PC-3 (cell line): ENCODE data around the gene GRIN2D. TPM values are rescaled to one million over a fixed set of nuclear protein-coding genes. Genes with fewer than 3 reads are reported as not detected.
"Not testable (repeated sequence)": the region's sequence is repeated elsewhere in the genome, so short reads cannot be mapped to it uniquely, and the experiment has no call there.

Experiments
- ATAC-seq: fragments of 200-7000 bp; cut with Tn5 transposase; 2 replicates; pipeline ENCODE4 v1.9.1; 2020; ENCODE audit warnings: mild to moderate bottlenecking, moderate library complexity
- BruUV-seq: library from RNA; stranded (reverse); fragments of 400-500 nt; replicated peaks from 2 replicates; lab custom pipeline; 2021; lab: Mats Ljungman, UMichigan
- CTCF ChIA-PET: fragments of 300-600 bp; sonication (Branson Sonifier 250); formaldehyde crosslinking; loops from one replicate; lab custom pipeline; 2022; ENCODE audit warnings: antibody characterized with exemption; lab: Charles Lee
- POLR2A ChIA-PET: fragments of 300-600 bp; sonication (Branson Sonifier 250); formaldehyde crosslinking; loops from one replicate; lab custom pipeline; 2022; ENCODE audit warnings: antibody characterized with exemption; ENCODE audit not compliant: unreplicated experiment; lab: Charles Lee
- DNase-seq: peaks from one replicate; pipeline ENCODE4 v3.0.0-alpha.2; 2015
- H2AFZ ChIP-seq: fragments of 300-600 bp; sonication (generic); 2 replicates; pipeline ENCODE4 v1.6.0; 2016; ENCODE audit warnings: antibody characterized with exemption, low read length
- H3F3A ChIP-seq: fragments of 300-600 bp; sonication (generic); one replicate; pipeline ENCODE4 v1.6.0; 2017; ENCODE audit warnings: antibody characterized with exemption, low read length, control low read depth, mild to moderate bottlenecking; ENCODE audit not compliant: unreplicated experiment
- H3K27ac ChIP-seq: fragments of 300-600 bp; sonication (generic); 2 replicates; pipeline ENCODE4 v1.5.1; 2016; ENCODE audit warnings: mild to moderate bottlenecking, low read length
- H3K27me3 ChIP-seq: fragments of 300-600 bp; sonication (generic); 2 replicates; pipeline ENCODE4 v1.6.1; 2016; ENCODE audit warnings: low read length, mixed read lengths
- H3K36me3 ChIP-seq: fragments of 300-600 bp; sonication (generic); 2 replicates; pipeline ENCODE4 v1.6.1; 2016; ENCODE audit warnings: low read depth, mixed run types, low read length, mixed read lengths
- H3K4me1 ChIP-seq: fragments of 300-600 bp; sonication (generic); 2 replicates; pipeline ENCODE4 v1.5.1; 2016; ENCODE audit warnings: low read length; ENCODE audit not compliant: insufficient read depth
- H3K4me2 ChIP-seq: fragments of 300-600 bp; sonication (generic); 2 replicates; pipeline ENCODE4 v1.6.0; 2016; ENCODE audit warnings: low read length
- H3K4me3 ChIP-seq: fragments of 300-600 bp; sonication (generic); 2 replicates; pipeline ENCODE4 v1.5.1; 2016; ENCODE audit warnings: mild to moderate bottlenecking, low read length, mixed read lengths
- H3K79me2 ChIP-seq: fragments of 300-600 bp; sonication (generic); 2 replicates; pipeline ENCODE4 v1.6.1; 2017; ENCODE audit warnings: low read length, mixed read lengths
- H3K9ac ChIP-seq: fragments of 300-600 bp; sonication (generic); 2 replicates; pipeline ENCODE4 v1.6.0; 2016; ENCODE audit warnings: mild to moderate bottlenecking, low read length
- H3K9me2 ChIP-seq: fragments of 300-600 bp; sonication (generic); replicated peaks from 2 replicates; pipeline ENCODE4 v1.6.1; 2016; ENCODE audit warnings: mixed run types, low read length, mixed read lengths
- H3K9me3 ChIP-seq: fragments of 300-600 bp; sonication (generic); 2 replicates; pipeline ENCODE4 v1.6.1; 2016; ENCODE audit warnings: low read length, mixed read lengths
- H4K20me1 ChIP-seq: fragments of 300-600 bp; sonication (generic); 2 replicates; pipeline ENCODE4 v1.6.1; 2016; ENCODE audit warnings: low read length, mixed read lengths
- EZH2 ChIP-seq: fragments of 300-600 bp; sonication (generic); IDR thresholded peaks from one replicate; pipeline ENCODE4 v1.6.1; 2017; ENCODE audit warnings: antibody characterized with exemption, mild to moderate bottlenecking, low read length; ENCODE audit not compliant: unreplicated experiment
- EZH2phosphoT487 ChIP-seq: fragments of 300-600 bp; sonication (generic); IDR thresholded peaks from 2 replicates; pipeline ENCODE4 v1.6.1; 2018; ENCODE audit warnings: mild to moderate bottlenecking, antibody characterized with exemption, low read length, borderline replicate concordance
- intact Hi-C: fragments of 100-400 bp; cut with micrococcal nuclease; formaldehyde crosslinking; loops from 2 replicates; pipeline ENCODE4 v1.9.0; 2023
- total RNA-seq: library from RNA; depleted of rRNA; stranded (reverse); fragments of >200 nt; gene quantifications from 2 replicates; pipeline ENCODE4 v1.2.3, GENCODE V29; 2014
- TF ChIP-seq, protein P1 (sequence below): fragments of 300-600 bp; sonication (generic); conservative IDR thresholded peaks from 2 replicates; pipeline ENCODE4 v1.5.1; 2017; ENCODE audit warnings: antibody characterized with exemption, low read depth, mild to moderate bottlenecking, low read length

Gene GRIN2D
- total RNA-seq, 1 experiment from 2014 or later, result 0.51 TPM

DNA sequence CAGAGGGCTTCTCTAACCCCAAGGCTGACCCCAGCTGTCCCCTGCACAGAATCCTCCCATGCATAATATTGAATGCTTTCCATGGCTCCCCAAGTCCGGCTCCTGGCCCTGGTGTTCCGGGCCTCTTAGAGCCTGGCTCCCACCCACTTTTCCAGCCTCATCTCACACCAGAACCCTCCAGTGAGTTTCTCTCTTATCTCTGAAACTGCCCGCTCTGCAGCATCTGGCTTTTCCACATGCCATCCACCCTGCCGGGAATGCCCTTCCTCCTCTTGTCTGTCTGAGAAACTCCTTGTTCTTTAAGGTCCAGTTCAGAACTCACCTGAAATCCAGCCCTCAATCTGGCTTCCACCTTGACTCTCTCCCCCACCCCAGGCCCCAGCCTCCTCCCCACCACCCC, 22.5 kb upstream of the GRIN2D start:
- intact Hi-C loops, result no loop called here
- Histone ChIP-seq H3K79me2 (no peaks in the 10 kb centered on the region), H3K4me2 (no peak overlapping the region), H3K4me1 (peaks cover 15% of the 10 kb centered on the region), H3K4me3 (no peak overlapping the region), H4K20me1 (no peaks in the 10 kb centered on the region), H3K36me3 (no peaks in the 10 kb centered on the region), H3F3A (no peaks in the 10 kb centered on the region), H3K9ac (no peak overlapping the region), H3K9me3 (no peaks in the 10 kb centered on the region), H3K9me2 (no peaks in the 10 kb centered on the region), H2AFZ (no peak overlapping the region), H3K27me3 (no peaks in the 10 kb centered on the region), H3K27ac (no peak overlapping the region)
- no TSS peak for BruUV-seq
- ChIA-PET POLR2A (no interaction called here), CTCF (no interaction called here)
- TF ChIP-seq, protein P1, sequence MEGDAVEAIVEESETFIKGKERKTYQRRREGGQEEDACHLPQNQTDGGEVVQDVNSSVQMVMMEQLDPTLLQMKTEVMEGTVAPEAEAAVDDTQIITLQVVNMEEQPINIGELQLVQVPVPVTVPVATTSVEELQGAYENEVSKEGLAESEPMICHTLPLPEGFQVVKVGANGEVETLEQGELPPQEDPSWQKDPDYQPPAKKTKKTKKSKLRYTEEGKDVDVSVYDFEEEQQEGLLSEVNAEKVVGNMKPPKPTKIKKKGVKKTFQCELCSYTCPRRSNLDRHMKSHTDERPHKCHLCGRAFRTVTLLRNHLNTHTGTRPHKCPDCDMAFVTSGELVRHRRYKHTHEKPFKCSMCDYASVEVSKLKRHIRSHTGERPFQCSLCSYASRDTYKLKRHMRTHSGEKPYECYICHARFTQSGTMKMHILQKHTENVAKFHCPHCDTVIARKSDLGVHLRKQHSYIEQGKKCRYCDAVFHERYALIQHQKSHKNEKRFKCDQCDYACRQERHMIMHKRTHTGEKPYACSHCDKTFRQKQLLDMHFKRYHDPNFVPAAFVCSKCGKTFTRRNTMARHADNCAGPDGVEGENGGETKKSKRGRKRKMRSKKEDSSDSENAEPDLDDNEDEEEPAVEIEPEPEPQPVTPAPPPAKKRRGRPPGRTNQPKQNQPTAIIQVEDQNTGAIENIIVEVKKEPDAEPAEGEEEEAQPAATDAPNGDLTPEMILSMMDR, result no peak
- TF ChIP-seq EZH2, result no peak
- no peak for TF ChIP-seq EZH2phosphoT487
- DNase-seq, result no peak
- ATAC-seq, result no peak

DNA sequence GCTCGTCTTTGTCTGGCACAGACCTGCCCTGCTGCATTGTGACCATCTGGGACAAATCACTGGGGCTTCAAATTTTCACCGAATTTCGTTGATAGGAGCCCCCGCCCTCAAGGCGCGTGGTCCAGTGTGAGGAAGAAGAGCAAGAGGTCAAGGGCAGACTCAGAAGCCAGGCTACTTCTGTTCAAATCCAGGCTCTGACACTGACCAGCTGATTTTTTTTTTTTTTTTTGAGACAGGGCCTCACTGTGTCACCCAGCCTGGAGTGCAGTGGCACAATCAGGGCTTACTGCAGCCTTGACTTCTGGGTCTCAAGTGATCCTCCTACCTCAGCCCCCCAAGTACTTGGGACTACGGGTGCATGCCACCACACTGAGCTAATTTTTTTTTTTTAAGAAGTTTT, 22.1 kb upstream of the GRIN2D start:
- CTCF ChIA-PET, result no interaction called here

DNA sequence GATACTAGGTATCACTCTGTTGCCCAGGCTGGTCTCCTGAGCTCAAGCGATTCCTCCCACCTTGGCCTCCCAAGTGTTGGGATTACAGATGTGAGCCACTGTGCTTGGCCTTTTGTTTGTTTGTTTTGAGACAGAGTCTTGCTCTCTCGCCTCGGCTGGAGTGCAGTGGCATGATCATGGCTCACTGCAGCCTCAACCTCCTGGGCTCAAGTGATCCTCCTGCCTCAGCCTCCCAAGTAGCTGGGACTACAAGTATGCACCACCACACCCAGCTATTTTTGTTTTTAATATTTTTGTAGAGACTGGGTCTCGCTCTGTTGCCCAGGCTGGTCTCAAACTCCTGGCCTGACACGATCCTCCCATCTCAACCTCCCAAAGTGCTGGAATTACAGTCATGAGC, 21.7 kb upstream of the GRIN2D start:
- DNase-seq, H3K9me2 ChIP-seq, intact Hi-C loops, H3K27ac ChIP-seq, H3K9ac ChIP-seq, H2AFZ ChIP-seq, ATAC-seq, H3K27me3 ChIP-seq, H3K4me3 ChIP-seq, H4K20me1 ChIP-seq, H3K36me3 ChIP-seq, H3F3A ChIP-seq, CTCF ChIA-PET, H3K79me2 ChIP-seq, POLR2A ChIA-PET, H3K9me3 ChIP-seq, BruUV-seq, H3K4me2 ChIP-seq: not testable (repeated sequence)
- peaks cover 15% of the 10 kb centered on the region for H3K4me1 ChIP-seq

More for the DNA sequence above, 22.1 kb upstream of the GRIN2D start:
- H3K79me2 ChIP-seq, result no peaks in the 10 kb centered on the region
- POLR2A ChIA-PET, result no interaction called here
- ATAC-seq, result no peak
- no peaks in the 10 kb centered on the region for H3K36me3 ChIP-seq
- H3K4me1 ChIP-seq, result peaks cover 15% of the 10 kb centered on the region
- H3K27ac ChIP-seq, result no peak overlapping the region
- H4K20me1 ChIP-seq, result no peaks in the 10 kb centered on the region
- H3K27me3 ChIP-seq, result no peaks in the 10 kb centered on the region
- no peak overlapping the region for H3K4me2 ChIP-seq
- no peak for DNase-seq
- no peaks in the 10 kb centered on the region for H3F3A ChIP-seq
- no peaks in the 10 kb centered on the region for H3K9me3 ChIP-seq
- intact Hi-C loops, result no loop called here
- H3K9ac ChIP-seq, result no peak overlapping the region
- H2AFZ ChIP-seq, result no peak overlapping the region
- no peak for TF ChIP-seq EZH2phosphoT487
- TF ChIP-seq, protein P1, result no peak
- no peak for TF ChIP-seq EZH2
- no peaks in the 10 kb centered on the region for H3K9me2 ChIP-seq
- BruUV-seq, result no TSS peak
- no peak overlapping the region for H3K4me3 ChIP-seq
